NCI-H1694 treated with DMSO at 0.1 percent for 48 hours (cell line): Measurements from ENCODE around the gene AKIRIN1.
A peak's percentile ranks its signal among the peaks of the same experiment; 100 is the strongest.
"Not testable (repeated sequence)": the region's sequence is repeated elsewhere in the genome, so short reads cannot be mapped to it uniquely, and the experiment has no call there.

Source experiments
- DNase-seq: peaks from one replicate; lab custom pipeline; 2025; lab: John Stamatoyannopoulos, UW

The AKIRIN1 gene

DNA sequence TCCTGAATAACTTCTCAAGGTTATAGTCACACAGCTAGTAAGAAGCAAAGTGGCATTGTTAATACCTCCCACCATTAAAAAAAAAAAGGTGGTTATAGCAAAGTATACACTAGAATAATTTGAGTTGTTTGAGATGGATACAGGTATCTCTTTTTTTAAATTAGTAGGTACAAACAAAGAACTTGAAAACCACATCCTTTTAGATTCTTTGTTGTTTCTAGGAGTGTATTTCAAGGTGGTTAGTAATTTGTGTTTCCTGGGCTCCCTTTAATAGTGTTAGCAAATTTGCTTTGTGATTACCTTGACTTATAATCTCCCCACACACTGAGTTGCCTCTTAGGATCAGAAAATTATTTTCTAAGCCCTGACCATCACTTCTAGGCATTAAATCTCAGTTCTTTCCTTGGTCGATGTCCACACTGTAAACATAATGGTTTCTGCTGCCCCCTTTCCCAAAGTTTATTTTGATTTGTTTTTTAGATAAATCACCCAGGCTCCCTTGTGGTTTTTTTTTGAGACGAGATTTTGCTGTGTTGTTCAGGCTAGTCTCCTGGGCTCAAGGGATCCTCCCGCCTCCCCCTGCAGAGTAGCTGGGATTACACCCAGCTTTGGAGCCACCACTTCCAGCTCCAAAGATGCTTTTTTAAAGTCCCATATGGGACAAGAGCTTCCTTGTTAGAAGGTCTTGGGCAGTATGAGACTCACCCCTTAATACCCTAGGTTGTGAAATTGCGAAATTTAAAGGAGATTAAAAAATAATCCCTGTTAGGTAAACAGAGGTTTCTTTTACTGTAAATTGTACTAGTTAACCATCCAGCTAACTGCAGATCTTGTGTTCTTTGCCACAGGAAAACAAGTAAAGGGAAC, 6.2 kb downstream of the AKIRIN1 start:
- no peak for DNase-seq

- no peak for DNase-seq
Measured at GRCh38 chr1:38997901-38998190, 6.8 kb downstream of the AKIRIN1 start.

GRCh38 chr1:39001516-39002421, 10.7 kb downstream of the AKIRIN1 start:
- DNase-seq: no peak

DNA sequence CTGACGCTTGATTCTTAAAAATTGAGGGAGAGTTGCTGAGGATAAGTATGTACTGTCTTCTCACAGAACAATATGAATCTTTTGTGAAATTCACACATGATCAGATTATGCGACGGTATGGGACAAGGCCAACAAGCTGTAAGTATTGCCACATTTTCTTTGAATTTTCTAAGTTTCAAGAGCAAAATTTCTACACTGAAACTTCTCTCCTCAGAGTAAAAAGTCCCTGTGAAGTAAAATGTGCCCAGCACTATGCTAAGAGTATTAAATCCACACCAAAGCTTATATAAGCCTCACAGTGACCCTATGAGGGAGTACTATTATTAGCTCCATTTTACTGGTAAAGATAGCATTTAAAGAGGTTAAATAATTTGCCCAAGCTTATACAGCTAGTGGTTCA, 12.2 kb downstream of the AKIRIN1 start:
- no peak for DNase-seq

GRCh38 chr1:39003794-39004193, 12.7 kb downstream of the AKIRIN1 start:
- no peak for DNase-seq

DNA sequence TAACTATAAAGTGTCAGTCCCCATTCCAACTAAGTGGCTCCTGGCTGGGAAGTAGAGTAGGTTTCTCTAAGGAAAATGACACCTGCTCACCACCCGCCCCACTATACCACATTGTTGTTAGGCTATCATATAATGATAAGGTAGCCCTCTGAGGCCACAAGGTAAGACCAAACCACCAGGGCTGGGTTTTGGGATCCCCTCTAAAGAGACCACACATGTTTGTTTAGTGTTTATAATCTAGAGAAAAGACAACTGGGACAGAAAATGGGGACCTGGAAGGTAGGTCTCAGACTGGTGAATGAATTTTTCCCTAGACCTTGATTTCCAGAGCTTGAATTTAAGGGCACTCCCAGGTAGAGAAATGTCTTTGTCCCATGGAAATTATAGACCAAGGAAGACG, 15.2 kb downstream of the AKIRIN1 start:
- no peak for DNase-seq

DNA sequence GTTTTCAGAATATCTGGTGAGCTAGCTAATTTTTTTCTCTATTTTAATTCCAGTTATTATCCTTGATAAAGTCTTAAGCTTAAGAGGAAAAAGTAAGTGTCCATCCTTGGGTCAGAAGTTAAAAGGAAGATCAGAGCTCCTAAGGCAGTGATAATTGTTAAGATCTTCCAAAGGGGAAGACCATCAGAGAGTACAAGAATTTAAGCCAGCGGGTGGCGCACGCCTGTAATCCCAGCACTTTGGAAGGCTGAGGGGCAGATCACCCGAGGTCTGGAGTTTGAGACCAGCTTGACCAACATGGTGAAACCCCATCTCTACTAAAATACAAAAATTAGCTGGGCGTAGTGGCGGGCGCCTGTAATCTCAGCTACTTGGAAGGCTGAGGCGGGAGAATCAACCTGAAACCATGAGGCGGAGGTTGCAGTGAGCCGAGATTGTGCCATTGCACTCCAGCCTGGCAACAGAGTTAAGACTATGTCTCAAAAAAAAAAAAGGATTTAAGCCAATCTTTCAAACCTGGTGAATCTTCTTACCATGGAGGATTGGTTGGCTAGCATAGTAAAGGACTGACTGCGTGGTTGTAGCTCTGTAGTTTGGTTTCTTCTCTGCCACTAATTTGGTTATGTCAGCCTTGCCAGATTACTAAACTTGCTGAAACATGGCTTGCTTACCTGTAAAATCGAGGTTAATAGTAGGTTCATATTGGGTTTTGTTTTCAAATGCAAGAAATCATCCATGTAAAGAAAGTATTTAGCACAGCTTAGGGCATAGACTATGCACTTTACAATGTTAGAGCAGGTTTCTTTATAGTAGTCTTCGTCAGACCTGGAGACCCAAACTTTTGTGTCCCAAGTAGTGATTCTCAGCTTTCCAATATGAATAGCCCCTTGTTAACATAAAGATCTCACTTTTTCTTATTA, 15.9 kb downstream of the AKIRIN1 start:
- DNase-seq: no peak

GRCh38 chr1:39014956-39015355, 23.9 kb downstream of the AKIRIN1 start:
- not testable (repeated sequence) for DNase-seq

DNA sequence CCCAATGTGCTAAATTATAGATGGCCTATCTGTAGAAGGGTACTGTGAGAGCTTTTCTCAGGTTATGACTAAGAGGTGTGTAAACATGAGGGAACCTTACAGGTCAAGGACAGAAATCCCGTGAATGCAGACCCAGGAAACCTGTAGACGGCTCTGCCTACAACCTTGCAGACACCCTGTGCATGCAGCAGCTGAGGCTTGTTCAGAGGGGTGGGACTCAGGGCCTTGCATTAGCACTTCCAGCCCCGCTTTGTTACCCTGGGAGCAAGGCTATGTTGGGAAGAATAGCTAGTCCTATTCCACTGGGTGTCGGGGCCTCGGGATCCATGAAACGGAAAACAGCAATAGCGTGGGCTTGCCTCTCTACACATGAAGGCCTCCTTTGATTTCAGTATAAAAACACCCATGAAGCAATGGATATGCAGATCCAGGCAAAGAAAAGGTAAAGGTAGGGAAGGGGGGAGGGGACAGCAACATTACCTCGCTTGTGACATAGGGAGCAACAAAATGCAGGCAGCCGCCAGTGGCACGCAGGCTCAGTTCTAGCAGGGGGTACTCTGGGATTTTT, 25.6 kb downstream of the AKIRIN1 start:
- no peak for DNase-seq

DNA sequence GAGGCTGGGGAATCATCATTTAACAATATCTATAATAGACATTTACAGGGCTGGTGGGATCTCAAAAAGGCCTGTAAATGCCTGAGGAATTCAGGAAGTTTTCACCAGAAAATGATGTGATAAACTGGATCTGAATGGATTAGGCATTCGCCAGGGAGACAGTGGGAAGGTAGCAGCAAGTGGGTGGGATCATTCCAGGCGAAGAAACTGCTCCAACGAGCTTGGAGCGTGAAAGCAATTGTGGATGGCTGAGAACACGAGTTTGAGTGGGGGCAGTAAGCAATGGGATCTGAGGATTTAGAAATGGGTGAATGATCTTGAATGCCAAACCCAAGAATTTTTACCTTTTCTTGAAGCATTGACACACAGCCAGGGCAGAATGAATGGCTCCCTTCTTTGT, 26.2 kb downstream of the AKIRIN1 start:
- no peak for DNase-seq

DNA sequence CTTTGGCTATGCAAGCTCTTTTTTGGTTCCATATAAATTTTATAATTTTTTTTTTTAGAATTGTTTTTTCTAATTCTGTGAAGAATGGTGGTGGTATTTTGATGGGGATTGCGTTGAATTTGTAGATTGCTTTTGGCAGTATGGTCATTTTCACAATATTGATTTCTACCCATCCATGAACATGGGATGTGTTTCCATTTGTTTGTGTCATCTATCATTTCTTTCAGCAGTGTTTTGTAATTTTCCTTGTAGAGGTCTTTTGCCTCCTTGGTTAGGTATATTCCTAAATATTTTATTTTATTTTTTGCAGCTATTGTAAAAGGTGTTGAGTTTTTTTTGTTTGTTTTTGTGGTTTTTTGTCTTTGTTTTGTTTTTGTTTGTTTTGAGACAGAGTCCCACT, 29.4 kb downstream of the AKIRIN1 start:
- not testable (repeated sequence) for DNase-seq

DNA sequence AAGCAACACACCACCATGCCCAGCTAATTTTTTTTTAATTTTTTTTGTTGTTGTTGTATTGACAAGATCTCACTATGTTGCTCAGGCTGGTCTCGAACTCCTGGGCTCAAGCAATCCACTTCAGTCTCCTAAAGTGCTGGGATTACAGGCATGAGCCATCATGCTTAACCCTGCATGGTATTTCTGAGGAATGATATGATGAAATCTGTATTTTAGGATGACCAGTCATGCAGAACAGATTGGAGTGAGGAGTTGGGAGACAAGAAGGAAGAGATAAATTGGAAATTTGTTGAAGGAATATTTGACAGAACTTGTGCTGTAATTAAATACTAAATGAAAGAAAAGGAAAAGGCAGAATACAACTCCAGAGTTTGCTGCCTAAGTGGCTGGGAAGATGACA, 30.4 kb downstream of the AKIRIN1 start:
- no peak for DNase-seq

DNA sequence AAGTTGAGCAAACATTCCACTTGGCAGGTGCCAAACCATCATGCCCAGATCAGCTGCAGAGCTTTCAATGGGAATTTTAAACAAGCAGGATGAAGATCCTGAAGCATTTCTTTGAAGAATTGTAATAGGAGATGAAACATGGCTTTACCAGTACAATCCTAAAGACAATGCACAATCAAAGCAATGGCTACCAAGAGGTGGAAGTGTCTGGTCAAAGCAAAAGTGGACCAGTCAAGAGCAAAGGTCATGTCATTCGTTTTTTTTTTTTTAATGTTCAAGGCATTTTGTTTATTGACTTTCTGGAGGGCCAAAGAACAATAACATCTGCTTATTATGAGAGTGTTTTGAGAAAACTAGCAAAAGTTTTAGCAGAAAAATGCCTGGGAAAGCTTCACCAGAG, 32.1 kb downstream of the AKIRIN1 start:
- no peak for DNase-seq

GRCh38 chr1:39026051-39026865, 35.2 kb downstream of the AKIRIN1 start, which contains the start of gene NDUFS5:
Gene NDUFS5, plus strand, starts transcription at chr1:39026350. Its CDS starts 2,375 bp downstream, at chr1:39028725.
- peak; percentile 76 for DNase-seq

DNA sequence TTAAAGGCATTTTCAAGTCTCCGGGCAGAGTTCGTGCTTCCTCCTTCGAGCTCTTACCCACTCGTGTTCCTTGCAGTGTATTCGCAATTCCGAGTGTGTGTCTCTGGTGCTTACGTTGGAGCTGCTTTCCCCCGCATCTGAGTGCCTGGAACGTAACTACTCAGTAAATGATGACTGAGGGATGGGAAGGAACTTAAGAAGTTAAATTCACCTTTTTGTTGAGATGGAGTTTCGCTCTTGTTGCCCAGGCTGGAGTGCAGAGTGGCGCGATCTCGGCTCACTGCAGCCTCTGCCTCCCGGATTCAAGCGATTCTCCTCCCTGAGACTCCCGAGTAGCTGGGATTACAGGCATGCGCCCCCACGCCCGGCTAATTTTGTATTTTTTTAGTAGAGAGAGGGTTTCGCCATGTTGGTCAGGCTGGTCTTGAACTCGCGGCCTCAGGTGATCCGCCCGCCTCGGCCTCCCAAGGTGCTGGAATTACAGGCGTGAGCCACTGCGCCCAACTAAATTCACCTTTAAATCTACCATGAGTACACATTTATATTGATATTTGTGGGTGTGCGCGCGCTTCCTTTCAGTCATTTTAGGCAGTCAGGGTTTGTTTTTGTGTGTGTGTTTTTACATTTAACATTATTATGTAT, 35.9 kb downstream of the AKIRIN1 start:
- DNase-seq: no peak

- no peak for DNase-seq
Measured at GRCh38 chr1:39034114-39034654, 43.1 kb downstream of the AKIRIN1 start.

DNA sequence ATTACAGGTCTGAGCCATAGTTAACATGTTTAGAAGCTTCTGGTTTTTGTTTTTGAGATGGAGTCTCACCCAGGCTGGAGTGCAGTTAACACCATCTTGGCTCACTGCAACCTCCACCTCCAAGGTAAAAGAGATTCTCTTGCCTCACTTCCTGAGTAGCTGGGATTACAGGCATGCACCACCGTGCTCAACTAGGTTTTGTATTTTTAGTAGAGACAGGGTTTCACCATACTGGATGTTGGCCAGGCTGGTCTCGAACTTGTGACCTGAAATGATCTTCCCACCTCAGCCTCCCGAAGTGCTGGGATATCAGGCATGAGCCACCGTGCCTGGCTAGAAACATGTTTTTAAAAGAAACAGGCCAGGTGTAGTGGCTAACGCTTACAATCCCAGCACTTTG, 45.6 kb downstream of the AKIRIN1 start:
- DNase-seq: no peak

- no peak for DNase-seq
Measured at GRCh38 chr1:39043513-39043912, 52.4 kb downstream of the AKIRIN1 start.

DNA sequence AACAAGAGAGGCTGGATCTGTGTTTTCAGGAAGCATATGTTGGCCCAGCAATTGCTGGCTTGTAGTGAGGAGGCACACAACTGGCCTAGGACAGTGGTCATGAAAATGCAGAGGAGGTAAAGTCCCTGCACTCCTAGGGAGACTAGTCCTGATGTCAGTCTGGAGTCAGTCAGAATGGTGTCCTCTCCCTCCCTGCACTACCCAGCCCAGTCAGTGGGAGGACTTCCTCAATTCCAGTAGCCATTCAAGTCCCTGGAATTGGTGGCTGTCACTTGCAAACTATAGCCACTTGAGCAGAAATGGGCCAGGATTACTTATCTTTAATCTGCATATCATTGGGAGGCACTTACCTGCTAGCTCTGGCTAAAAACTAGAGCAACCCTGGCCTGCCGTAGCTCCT, 53.7 kb downstream of the AKIRIN1 start:
- no peak for DNase-seq

- DNase-seq: no peak
Measured at GRCh38 chr1:39045231-39045630, 54.2 kb downstream of the AKIRIN1 start.
